Measurements from ENCODE around the gene FHAD1. TPM values are rescaled to one million over a fixed set of nuclear protein-coding genes. Genes with fewer than 3 reads are reported as not detected.

FHAD1 gene
- total RNA-seq, 2 experiments from 2014 or later = not detected

DNA sequence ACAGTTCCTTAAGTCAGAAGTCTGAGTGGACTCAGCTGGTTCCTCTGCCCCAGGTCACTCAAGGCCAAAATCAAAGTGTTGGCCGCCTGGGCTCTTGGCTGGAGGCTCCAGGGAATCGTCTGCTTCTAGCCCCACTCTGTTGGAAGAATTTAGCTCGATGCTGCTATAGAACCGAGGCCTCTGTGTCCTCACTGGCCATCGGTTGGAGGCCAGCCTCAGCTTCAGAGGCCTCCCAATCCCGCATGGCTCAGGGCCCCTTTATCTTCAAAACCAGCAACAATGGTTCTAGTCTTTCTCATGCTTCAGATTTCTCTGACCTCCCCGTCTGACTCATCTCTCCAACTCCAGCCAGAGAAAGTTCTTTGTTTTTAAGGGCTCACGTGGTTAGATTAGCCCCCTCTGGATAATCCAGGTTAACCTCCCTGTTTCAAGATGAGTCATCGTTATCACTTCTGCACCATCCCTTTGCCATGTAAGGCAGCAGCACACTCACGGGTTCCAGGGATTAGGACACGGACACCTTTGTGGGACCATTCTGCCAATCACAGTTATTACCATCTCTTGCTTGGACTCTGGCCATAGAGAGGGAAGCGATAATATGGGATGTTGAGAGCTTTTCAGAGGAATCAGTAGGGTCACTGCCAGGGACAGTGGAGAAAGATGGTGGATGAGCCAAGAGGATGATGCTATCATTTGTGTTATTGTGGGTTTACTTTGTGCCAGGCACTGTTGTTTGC, 13.6 kb downstream of the FHAD1 start:
- Mint-ChIP-seq H3K27me3 (peaks cover 58% of the 10 kb centered on the region), H3K4me1 (peaks cover 18% of the 10 kb centered on the region), H3K9me3 (peaks cover 5% of the 10 kb centered on the region), H3K4me3 (no peak overlapping the region), H3K36me3 (ENCODE audit: low read depth) (peaks cover 2% of the 10 kb centered on the region), H3K27ac (no peak overlapping the region)
- DNase-seq = no peak
- ChIA-PET POLR2A (no interaction called here), CTCF (interaction anchor here (1.1 to 1.5 kb wide), 2 partner anchors 9 to 10 kb away, joined by 3 to 4 read pairs; no protein-coding TSS in a partner anchor)

DNA sequence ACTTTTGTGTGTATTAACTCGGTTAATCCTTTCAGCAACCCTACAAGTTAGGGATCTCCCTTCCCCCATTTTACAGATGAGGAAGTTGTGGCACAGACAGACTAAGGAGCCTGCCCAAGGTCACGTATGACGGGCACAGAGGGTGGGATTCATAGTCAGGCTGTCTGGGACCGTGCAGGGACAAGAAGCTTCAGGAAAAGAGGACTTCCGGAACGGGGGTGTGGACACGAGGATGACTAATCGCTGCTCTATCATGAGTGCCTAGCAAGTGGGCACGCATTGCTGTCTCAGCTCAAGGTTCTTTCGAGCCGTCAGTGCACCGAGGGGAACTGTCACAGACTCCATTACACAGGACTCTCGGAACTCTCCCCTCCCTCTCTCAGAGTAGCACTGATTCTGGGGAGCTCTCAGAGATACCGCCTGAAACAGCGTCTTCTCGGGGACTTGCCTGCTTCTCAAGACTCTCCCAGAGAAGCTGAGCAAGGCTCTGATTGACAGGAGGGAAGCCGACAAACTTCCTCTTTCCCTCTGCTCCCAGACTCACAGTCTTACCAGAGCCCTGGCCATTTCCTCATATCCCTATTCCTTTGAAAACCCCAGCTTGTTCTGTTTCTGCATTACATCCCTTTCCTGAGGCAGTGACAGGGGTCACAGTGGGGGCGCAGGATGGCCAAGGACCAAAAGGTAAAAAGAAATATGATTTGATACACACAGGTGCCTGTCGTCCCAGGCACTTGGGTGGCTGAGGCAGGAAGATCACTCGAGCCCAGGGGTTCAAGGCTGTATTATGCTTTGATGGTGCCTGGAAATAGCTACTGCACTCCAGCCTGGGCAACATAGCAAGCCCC, 14.4 kb downstream of the FHAD1 start:
- Mint-ChIP-seq H3K36me3 (ENCODE audit: low read depth) (peaks cover 2% of the 10 kb centered on the region), H3K27me3 (peaks cover 60% of the 10 kb centered on the region), H3K9me3 (peaks cover 8% of the 10 kb centered on the region), H3K4me1 (peaks cover 18% of the 10 kb centered on the region), H3K27ac (no peak overlapping the region), H3K4me3 (no peak overlapping the region)
- DNase-seq = no peak
- ChIA-PET CTCF (interaction anchor here (0.6 to 1.5 kb wide), 5 partner anchors 9 to 123 kb away, joined by 3 to 5 read pairs (median 3); no protein-coding TSS in a partner anchor), POLR2A (no interaction called here)

GRCh38 chr1:15262003-15262377, 15.0 kb downstream of the FHAD1 start:
- no peak for DNase-seq
- Mint-ChIP-seq H3K9me3 (peaks cover 9% of the 10 kb centered on the region), H3K4me1 (peaks cover 18% of the 10 kb centered on the region), H3K27me3 (peaks cover 64% of the 10 kb centered on the region), H3K36me3 (ENCODE audit: low read depth) (peaks cover 2% of the 10 kb centered on the region), H3K27ac (no peak overlapping the region), H3K4me3 (no peak overlapping the region)
- ChIA-PET CTCF (interaction anchor here (0.6 to 1.5 kb wide), 5 partner anchors 10 to 123 kb away, joined by 3 to 5 read pairs (median 3); no protein-coding TSS in a partner anchor), POLR2A (no interaction called here)

DNA sequence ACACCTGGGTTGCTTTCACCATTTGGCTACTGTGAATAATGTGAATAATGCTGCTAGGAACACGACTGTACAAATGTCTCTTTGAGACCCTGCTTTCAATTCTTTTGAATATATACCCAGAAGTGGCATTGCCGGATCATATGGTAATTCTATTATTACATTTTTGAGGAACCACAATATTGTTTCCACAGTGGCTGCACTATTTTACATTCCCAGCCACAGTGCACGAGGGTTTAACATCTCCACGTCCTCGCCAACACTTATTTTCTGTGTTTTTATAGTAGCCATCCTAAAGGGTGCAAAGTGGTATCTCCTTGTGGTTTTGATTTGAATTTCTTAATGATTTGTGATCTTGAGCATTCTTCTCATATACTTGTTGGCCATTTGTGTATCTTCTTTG, 15.7 kb downstream of the FHAD1 start:
- H3K9me3 Mint-ChIP-seq = peaks cover 9% of the 10 kb centered on the region
- CTCF ChIA-PET = interaction anchor here (0.6 kb wide), 1 partner anchor 259 kb away, joined by 4 read pairs; no protein-coding TSS in a partner anchor

DNA sequence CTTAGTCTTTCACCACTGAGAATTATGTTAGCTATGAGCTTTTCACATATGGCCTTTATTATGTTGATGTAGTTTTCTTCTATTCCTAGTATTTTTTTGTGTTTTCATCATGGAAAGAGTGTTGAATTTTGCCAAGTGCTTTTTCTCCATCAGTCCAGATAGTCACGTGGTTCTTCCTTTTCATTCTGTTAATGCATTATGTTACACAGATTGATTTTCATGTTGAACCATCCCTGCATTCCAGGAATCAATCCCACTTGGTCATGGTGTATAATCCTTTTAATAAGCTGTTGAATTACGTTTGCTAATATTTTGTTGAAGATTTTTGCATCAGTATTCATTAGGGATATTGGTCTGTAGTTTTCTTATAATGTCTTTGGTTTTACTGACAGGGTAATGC, 17.7 kb downstream of the FHAD1 start:
- H3K27me3 Mint-ChIP-seq = peaks cover 66% of the 10 kb centered on the region
- no peak overlapping the region for H3K27ac Mint-ChIP-seq
- ChIA-PET POLR2A (no interaction called here), CTCF (interaction anchor here (0.8 to 1.0 kb wide), 2 partner anchors 11 to 24 kb away, joined by 3 to 4 read pairs; no protein-coding TSS in a partner anchor)
- no peak overlapping the region for H3K4me3 Mint-ChIP-seq
- H3K9me3 Mint-ChIP-seq = peaks cover 9% of the 10 kb centered on the region
- no peak for DNase-seq
- H3K4me1 Mint-ChIP-seq = peaks cover 18% of the 10 kb centered on the region
- peaks cover 2% of the 10 kb centered on the region for H3K36me3 Mint-ChIP-seq (ENCODE audit: low read depth)

More for the DNA sequence above, 15.7 kb downstream of the FHAD1 start:
- Mint-ChIP-seq H3K36me3 (ENCODE audit: low read depth) (peaks cover 2% of the 10 kb centered on the region), H3K27me3 (peaks cover 63% of the 10 kb centered on the region), H3K4me3 (no peak overlapping the region), H3K27ac (no peak overlapping the region), H3K4me1 (peaks cover 18% of the 10 kb centered on the region)
- POLR2A ChIA-PET = no interaction called here
- no peak for DNase-seq

DNA sequence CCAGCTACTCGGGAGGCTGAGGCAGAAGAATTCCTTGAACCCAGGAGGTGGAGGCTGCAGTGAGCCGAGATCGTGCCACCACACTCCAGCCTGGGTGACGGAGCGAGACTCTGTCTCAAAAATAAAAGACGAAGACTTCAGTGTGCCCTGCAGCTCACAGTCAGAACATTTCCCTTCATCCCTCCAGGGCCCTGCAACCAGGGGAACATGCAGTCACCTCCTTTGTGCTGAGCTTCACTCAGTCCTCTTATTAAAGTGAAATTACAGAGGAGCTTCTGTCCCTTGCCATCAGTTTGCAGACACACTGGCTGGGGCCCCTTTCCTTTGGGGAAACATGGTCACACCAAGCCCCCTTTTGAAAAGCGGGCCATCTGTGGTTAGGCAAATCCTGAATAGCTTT, 24.2 kb downstream of the FHAD1 start:
- ChIA-PET POLR2A (no interaction called here), CTCF (no interaction called here)
- Mint-ChIP-seq H3K4me1 (peaks cover 3% of the 10 kb centered on the region), H3K4me3 (no peak overlapping the region), H3K27ac (no peak overlapping the region), H3K9me3 (peaks cover 3% of the 10 kb centered on the region), H3K36me3 (ENCODE audit: low read depth) (no peaks in the 10 kb centered on the region), H3K27me3 (peaks cover 42% of the 10 kb centered on the region)
- no peak for DNase-seq

DNA sequence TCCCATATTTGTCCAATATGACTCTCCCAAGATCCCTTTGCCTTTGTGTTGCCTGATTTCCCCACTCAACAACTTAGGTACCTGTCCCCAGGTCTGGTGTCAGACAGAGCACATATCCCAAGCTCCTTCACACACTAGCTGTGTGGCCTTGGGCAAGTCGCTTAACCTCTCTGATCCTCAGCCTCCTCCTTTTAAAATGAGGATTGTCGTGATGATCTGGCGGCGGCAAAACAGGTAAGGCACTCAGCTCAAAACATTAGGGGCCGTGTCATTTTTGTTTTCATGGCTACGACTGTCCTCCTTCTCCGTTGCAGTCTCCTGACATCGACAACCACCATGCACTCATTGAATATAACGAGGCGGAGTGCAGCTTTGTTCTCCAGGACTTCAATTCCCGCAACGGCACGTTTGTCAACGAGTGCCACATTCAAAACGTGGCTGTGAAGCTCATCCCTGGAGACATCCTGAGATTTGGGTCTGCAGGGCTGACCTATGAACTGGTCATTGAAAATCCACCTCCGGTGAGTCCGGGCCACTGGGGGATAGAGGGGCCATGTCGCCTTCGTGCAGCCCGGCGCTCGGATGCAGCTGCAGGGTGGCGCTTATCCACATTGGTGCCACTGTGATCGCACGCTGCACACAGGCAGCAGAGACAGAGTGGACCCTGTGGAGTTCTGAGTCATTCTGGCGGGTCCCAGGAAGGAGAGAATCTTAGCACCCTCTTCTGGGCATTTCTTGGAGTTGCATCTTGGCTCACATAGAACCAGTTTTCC, 25.2 kb downstream of the FHAD1 start:
- ChIA-PET CTCF (interaction anchor here (1.0 to 2.1 kb wide), 5 partner anchors 16 to 155 kb away, joined by 3 to 7 read pairs (median 3); no protein-coding TSS in a partner anchor), POLR2A (no interaction called here)
- H3K9me3 Mint-ChIP-seq = no peaks in the 10 kb centered on the region
- H3K4me1 Mint-ChIP-seq = peaks cover 3% of the 10 kb centered on the region
- H3K27me3 Mint-ChIP-seq = peaks cover 34% of the 10 kb centered on the region
- H3K4me3 Mint-ChIP-seq = no peak overlapping the region
- no peak overlapping the region for H3K27ac Mint-ChIP-seq
- DNase-seq = peak; percentile 49
- no peaks in the 10 kb centered on the region for H3K36me3 Mint-ChIP-seq (ENCODE audit: low read depth)

- CTCF ChIA-PET = interaction anchor here (1.0 to 2.1 kb wide), 5 partner anchors 16 to 156 kb away, joined by 3 to 7 read pairs (median 3); no protein-coding TSS in a partner anchor
- peaks cover 33% of the 10 kb centered on the region for H3K27me3 Mint-ChIP-seq
- no peaks in the 10 kb centered on the region for H3K36me3 Mint-ChIP-seq (ENCODE audit: low read depth)
- no peak for DNase-seq
- no peaks in the 10 kb centered on the region for H3K9me3 Mint-ChIP-seq
- peaks cover 3% of the 10 kb centered on the region for H3K4me1 Mint-ChIP-seq
- POLR2A ChIA-PET = no interaction called here
- no peak overlapping the region for H3K4me3 Mint-ChIP-seq
- no peak overlapping the region for H3K27ac Mint-ChIP-seq
Measured at GRCh38 chr1:15272782-15273127, 25.7 kb downstream of the FHAD1 start.

GRCh38 chr1:15273274-15273673, 26.3 kb downstream of the FHAD1 start:
- Mint-ChIP-seq H3K36me3 (ENCODE audit: low read depth) (no peaks in the 10 kb centered on the region), H3K27ac (no peak overlapping the region), H3K4me1 (peaks cover 3% of the 10 kb centered on the region), H3K27me3 (peaks cover 33% of the 10 kb centered on the region), H3K4me3 (no peak overlapping the region), H3K9me3 (no peaks in the 10 kb centered on the region)
- no peak for DNase-seq
- ChIA-PET CTCF (interaction anchor here (1.2 to 2.1 kb wide), 2 partner anchors 139 to 156 kb away, joined by 3 to 7 read pairs; no protein-coding TSS in a partner anchor), POLR2A (no interaction called here)

- H3K27ac Mint-ChIP-seq = no peak overlapping the region
- POLR2A ChIA-PET = no interaction called here
- no peaks in the 10 kb centered on the region for H3K36me3 Mint-ChIP-seq (ENCODE audit: low read depth)
- H3K4me1 Mint-ChIP-seq = peaks cover 3% of the 10 kb centered on the region
- H3K27me3 Mint-ChIP-seq = peaks cover 27% of the 10 kb centered on the region
- CTCF ChIA-PET = interaction anchor here (1.4 kb wide), 1 partner anchor 11 kb away, joined by 4 read pairs; no protein-coding TSS in a partner anchor
- no peaks in the 10 kb centered on the region for H3K9me3 Mint-ChIP-seq
- DNase-seq = no peak
- H3K4me3 Mint-ChIP-seq = no peak overlapping the region
Measured at GRCh38 chr1:15275921-15276683, 29.1 kb downstream of the FHAD1 start.

- Mint-ChIP-seq H3K9me3 (no peaks in the 10 kb centered on the region), H3K4me1 (peaks cover 3% of the 10 kb centered on the region), H3K36me3 (ENCODE audit: low read depth) (no peaks in the 10 kb centered on the region), H3K27me3 (peaks cover 29% of the 10 kb centered on the region), H3K4me3 (no peak overlapping the region), H3K27ac (no peak overlapping the region)
- DNase-seq = no peak
- ChIA-PET POLR2A (no interaction called here), CTCF (no interaction called here)
Measured at GRCh38 chr1:15276691-15277446, 29.8 kb downstream of the FHAD1 start.

All from activated CD4-positive, alpha-beta T cell treated with anti-CD3 and anti-CD28 coated beads, Interleukin-2, amount 10 ng/mL, durations not matched to agents 7 days and 5 days (primary cell).